IMR-90 (cell line): Measurements from ENCODE around the gene INPP5A.

Experiments
- BHLHE40 ChIP-seq: fragments of 150-350 bp; IDR thresholded peaks from 2 replicates; pipeline ENCODE4 v1.6.1; 2016; ENCODE audit warnings: mild to moderate bottlenecking, low read depth, low read length
- MAFK ChIP-seq: IDR thresholded peaks from 2 replicates; pipeline ENCODE4 v1.6.1; 2012; ENCODE audit warnings: low read depth, low read length, improper control_type of control experiment
- POLR2A ChIP-seq: IDR thresholded peaks from 2 replicates; pipeline ENCODE4 v1.6.1; 2012; ENCODE audit warnings: mild to moderate bottlenecking, low read depth, low read length
- RAD21 ChIP-seq: IDR thresholded peaks from 2 replicates; pipeline ENCODE4 v1.6.1; 2012; ENCODE audit warnings: low read length, improper control_type of control experiment
- USF2 ChIP-seq: fragments of 150-350 bp; IDR thresholded peaks from 2 replicates; pipeline ENCODE4 v1.6.1; 2017; ENCODE audit warnings: mild to moderate bottlenecking, antibody characterized with exemption, low read length, low read depth
- TF ChIP-seq, protein P1 (sequence below): conservative IDR thresholded peaks from 2 replicates; pipeline ENCODE4 v1.5.1; 2012; ENCODE audit warnings: mild to moderate bottlenecking, low read depth, low read length, improper control_type of control experiment
- TF ChIP-seq, protein P2 (sequence below): fragments of 150-350 bp; IDR thresholded peaks from 2 replicates; pipeline ENCODE4 v1.6.1; 2016; ENCODE audit warnings: low read depth, mild to moderate bottlenecking, low read length, moderate library complexity, borderline replicate concordance

DNA sequence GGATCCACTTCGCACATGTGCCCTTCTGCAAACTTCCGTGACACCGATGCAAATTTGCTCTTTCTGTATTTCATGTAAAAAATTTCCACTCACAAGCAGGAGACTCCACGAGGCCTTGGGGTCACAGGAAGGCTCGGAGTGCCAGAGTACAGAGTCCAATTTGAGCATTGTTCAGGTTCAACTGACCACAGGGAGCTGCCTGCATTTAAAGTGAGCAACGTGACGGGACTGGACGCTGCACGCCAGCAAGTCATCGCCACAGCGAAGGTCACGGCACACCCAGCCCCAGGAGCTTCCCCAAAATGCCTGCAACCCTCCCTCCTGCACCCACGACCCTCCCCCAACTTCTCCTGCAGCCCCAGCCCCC is 289.8 kb downstream of the INPP5A start:
- TF ChIP-seq, protein P1, sequence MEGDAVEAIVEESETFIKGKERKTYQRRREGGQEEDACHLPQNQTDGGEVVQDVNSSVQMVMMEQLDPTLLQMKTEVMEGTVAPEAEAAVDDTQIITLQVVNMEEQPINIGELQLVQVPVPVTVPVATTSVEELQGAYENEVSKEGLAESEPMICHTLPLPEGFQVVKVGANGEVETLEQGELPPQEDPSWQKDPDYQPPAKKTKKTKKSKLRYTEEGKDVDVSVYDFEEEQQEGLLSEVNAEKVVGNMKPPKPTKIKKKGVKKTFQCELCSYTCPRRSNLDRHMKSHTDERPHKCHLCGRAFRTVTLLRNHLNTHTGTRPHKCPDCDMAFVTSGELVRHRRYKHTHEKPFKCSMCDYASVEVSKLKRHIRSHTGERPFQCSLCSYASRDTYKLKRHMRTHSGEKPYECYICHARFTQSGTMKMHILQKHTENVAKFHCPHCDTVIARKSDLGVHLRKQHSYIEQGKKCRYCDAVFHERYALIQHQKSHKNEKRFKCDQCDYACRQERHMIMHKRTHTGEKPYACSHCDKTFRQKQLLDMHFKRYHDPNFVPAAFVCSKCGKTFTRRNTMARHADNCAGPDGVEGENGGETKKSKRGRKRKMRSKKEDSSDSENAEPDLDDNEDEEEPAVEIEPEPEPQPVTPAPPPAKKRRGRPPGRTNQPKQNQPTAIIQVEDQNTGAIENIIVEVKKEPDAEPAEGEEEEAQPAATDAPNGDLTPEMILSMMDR: no peak
- no peak for TF ChIP-seq POLR2A
- no peak for TF ChIP-seq USF2
- no peak for TF ChIP-seq MAFK
- TF ChIP-seq, protein P2, sequence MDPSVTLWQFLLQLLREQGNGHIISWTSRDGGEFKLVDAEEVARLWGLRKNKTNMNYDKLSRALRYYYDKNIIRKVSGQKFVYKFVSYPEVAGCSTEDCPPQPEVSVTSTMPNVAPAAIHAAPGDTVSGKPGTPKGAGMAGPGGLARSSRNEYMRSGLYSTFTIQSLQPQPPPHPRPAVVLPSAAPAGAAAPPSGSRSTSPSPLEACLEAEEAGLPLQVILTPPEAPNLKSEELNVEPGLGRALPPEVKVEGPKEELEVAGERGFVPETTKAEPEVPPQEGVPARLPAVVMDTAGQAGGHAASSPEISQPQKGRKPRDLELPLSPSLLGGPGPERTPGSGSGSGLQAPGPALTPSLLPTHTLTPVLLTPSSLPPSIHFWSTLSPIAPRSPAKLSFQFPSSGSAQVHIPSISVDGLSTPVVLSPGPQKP: no peak
- TF ChIP-seq RAD21: no peak
- no peak for TF ChIP-seq BHLHE40
